ENCODE results near the gene TMEM220. TPM values are rescaled to one million over a fixed set of nuclear protein-coding genes. Genes with fewer than 3 reads are reported as not detected.

TMEM220 gene
- total RNA-seq, 4 donors from 2014 or later, result 11.4 to 17.8 (median 14.1) TPM

GRCh38 chr17:10726196-10726595 lies 3.6 kb downstream of the TMEM220 start:
- TF ChIP-seq, protein P1, sequence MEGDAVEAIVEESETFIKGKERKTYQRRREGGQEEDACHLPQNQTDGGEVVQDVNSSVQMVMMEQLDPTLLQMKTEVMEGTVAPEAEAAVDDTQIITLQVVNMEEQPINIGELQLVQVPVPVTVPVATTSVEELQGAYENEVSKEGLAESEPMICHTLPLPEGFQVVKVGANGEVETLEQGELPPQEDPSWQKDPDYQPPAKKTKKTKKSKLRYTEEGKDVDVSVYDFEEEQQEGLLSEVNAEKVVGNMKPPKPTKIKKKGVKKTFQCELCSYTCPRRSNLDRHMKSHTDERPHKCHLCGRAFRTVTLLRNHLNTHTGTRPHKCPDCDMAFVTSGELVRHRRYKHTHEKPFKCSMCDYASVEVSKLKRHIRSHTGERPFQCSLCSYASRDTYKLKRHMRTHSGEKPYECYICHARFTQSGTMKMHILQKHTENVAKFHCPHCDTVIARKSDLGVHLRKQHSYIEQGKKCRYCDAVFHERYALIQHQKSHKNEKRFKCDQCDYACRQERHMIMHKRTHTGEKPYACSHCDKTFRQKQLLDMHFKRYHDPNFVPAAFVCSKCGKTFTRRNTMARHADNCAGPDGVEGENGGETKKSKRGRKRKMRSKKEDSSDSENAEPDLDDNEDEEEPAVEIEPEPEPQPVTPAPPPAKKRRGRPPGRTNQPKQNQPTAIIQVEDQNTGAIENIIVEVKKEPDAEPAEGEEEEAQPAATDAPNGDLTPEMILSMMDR (IDR thresholded peaks at IDR 0.05; ENCODE audit: low read depth), result no peak

GRCh38 chr17:10725262-10725661 lies 4.6 kb downstream of the TMEM220 start:
- TF ChIP-seq, protein P1 (IDR thresholded peaks at IDR 0.05; ENCODE audit: low read depth), result no peak

DNA sequence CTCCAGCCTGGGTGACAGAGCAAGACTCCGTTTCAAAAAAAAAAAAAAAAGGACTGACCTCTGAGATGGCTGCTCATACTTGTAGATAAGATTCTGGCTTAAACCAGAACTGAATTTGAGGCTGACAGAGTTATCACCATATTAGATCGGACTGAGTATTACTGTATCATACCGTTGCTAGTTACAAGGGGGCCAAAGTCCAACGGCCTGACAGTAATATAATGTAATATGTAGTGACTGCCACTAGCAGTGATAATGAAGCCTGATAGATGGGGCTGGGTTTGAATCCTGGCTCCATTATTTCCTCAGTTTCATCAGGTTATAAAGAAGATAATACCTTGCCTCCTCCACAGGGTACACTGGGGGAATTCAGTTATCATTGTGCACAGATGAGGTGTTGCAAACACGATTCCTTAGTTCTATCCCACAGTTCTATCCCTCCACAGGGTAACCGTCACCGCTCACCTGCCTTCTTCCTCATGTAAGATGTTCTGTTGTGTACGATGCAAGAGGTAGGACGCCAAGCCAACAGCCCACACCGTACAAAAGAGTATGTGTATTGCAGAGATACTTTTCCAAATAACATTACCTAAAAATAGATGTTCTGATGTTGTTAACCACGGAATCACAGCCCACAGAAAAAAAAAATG lies 5.2 kb downstream of the TMEM220 start:
- TF ChIP-seq, protein P1 (IDR thresholded peaks at IDR 0.05; ENCODE audit: low read depth), result no peak

- TF ChIP-seq, protein P1 (IDR thresholded peaks at IDR 0.05; ENCODE audit: low read depth), result no peak
Measured at GRCh38 chr17:10718547-10718946, 11.3 kb downstream of the TMEM220 start.

GRCh38 chr17:10716218-10716617 lies 13.6 kb downstream of the TMEM220 start:
- TF ChIP-seq, protein P1 (IDR thresholded peaks at IDR 0.05; ENCODE audit: low read depth), result no peak

DNA sequence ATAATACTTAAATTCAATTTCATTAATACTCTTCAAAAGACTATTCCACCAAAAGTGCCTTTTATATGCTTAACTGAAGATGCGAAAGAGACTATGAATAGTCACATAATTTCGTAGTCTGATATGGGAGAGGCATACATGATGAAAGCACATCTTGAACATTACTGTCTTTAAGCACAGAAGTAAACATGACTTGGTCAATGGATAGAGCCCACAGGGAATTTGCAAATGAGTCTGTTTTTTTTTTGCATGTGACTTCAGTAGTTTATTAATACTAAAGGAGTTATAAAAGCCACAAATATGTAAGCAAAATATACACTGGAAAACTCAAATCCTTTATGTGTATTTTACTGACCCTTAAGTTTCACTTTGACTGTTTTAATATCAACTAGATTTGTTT lies 16.5 kb downstream of the TMEM220 start:
- TF ChIP-seq, protein P1 (IDR thresholded peaks at IDR 0.05; ENCODE audit: low read depth), result no peak

GRCh38 chr17:10705727-10706126 lies 24.1 kb downstream of the TMEM220 start:
- TF ChIP-seq, protein P1 (IDR thresholded peaks at IDR 0.05; ENCODE audit: low read depth), result no peak

All from subcutaneous adipose tissue (tissue), 4 donors.